ENCODE results near the gene FBXL16. TPM values are rescaled to one million over a fixed set of nuclear protein-coding genes. Genes with fewer than 3 reads are reported as not detected.
A peak's percentile ranks its signal among the peaks of the same experiment; 100 is the strongest.

The FBXL16 gene
- total and polyA plus RNA-seq, 2 donors (not counting 3 experiments of a cell fraction or from before 2014, with no cell fraction given) = 0.07 to 0.22 TPM

GRCh38 chr16:715477-716199 is 10.0 kb upstream of the FBXL16 start:
- TF ChIP-seq MAX (IDR thresholded peaks at IDR 0.05; ENCODE audit: insufficient read depth, insufficient read length) (no peak), CTCF (IDR thresholded peaks at IDR 0.05; ENCODE audit: extremely low read depth in 1 of 2, insufficient read depth in 1 of 2, low read depth in 1 of 2, low read length in 2 of 2) (peak; percentile 17 to 19)
- no peaks in the 10 kb centered on the region for H3K36me3 ChIP-seq (ENCODE audit: control insufficient read depth in 2 of 2, extremely low read depth in 1 of 2, insufficient read depth in 2 of 2, low read length in 2 of 2)
- H3K4me2 ChIP-seq (ENCODE audit: insufficient read depth, low read length) = peak overlapping the region; percentile 75
- intact Hi-C loops (cut with micrococcal nuclease) (loop anchor here (2.0 kb wide), 1 partner anchor 13 kb away; no protein-coding TSS in a partner anchor), dilution Hi-C loops (cut with MboI; ENCODE audit: extremely low pct_ligation_motif_present, low sequenced_read_pairs) (no loop called here)
- no peaks in the 10 kb centered on the region for H3K9me3 ChIP-seq (replicated peaks; ENCODE audit: control insufficient read depth, insufficient read depth, low read length)
- no peaks in the 10 kb centered on the region for H3K79me2 ChIP-seq (ENCODE audit: control insufficient read depth, insufficient read depth, low read length)
- DNase-seq (ENCODE audit: low read depth, low spot score) (no peak), FAIRE-seq (no peak)
- no peaks in the 10 kb centered on the region for H3K9me1 ChIP-seq (replicated peaks; ENCODE audit: control insufficient read depth, extremely low read depth, insufficient read depth, low read length)
- H3K27me3 ChIP-seq (ENCODE audit: control insufficient read depth in 2 of 2, insufficient read depth in 2 of 2, low read length in 2 of 2) = no peaks in the 10 kb centered on the region
- ChIA-PET CTCF (interaction anchor here (0.6 to 2.6 kb wide), 11 partner anchors 9 to 342 kb away, joined by 3 to 34 read pairs (median 5); partner anchors contain the start of genes CCDC78, CHTF18, CIAO3 and HAGHL), POLR2A (no interaction called here)
- H3K4me1 ChIP-seq (ENCODE audit: control insufficient read depth, extremely low read depth, insufficient read depth, low read length) = peaks cover 18% of the 10 kb centered on the region
- BruUV-seq (replicated peaks) = no TSS peak
- peak overlapping the region; percentile 42 to 58 (median 51) for H3K4me3 ChIP-seq (replicated peaks in 1 of 3; ENCODE audit: insufficient read depth in 1 of 3, low read depth in 1 of 3, low read length in 3 of 3)
- peak overlapping the region; percentile 60 for H2AFZ ChIP-seq (ENCODE audit: low read depth, low read length)
- H3K9ac ChIP-seq (replicated peaks; ENCODE audit: extremely low read depth, insufficient read depth, low read length) = no peak overlapping the region
- no peaks in the 10 kb centered on the region for H4K20me1 ChIP-seq (replicated peaks; ENCODE audit: control insufficient read depth, extremely low read depth, insufficient read depth, low read length)
- H3K27ac ChIP-seq (ENCODE audit: insufficient read depth, low read depth, low read length) = no peak overlapping the region
